ENCODE measurements around the gene OBI1.

OBI1 gene

GRCh38 chr13:78593652-78594455, 65.1 kb downstream of the OBI1 start:
- DNase-seq (ENCODE audit: low read depth) = no peak
- H3K4me3 ChIP-seq (ENCODE audit: low read length) = no peak overlapping the region
- no peak for TF ChIP-seq CTCF (conservative IDR thresholded peaks at IDR 0.05; ENCODE audit: low read depth, low read length)

- no peak overlapping the region for H3K4me3 ChIP-seq (ENCODE audit: low read length)
- DNase-seq (ENCODE audit: low read depth) = no peak
- TF ChIP-seq CTCF (conservative IDR thresholded peaks at IDR 0.05; ENCODE audit: low read depth, low read length) = no peak
Measured at GRCh38 chr13:78593129-78593528, 65.8 kb downstream of the OBI1 start.

- no peak for DNase-seq (ENCODE audit: low read depth)
- no peak overlapping the region for H3K4me3 ChIP-seq (ENCODE audit: low read length)
- TF ChIP-seq CTCF (conservative IDR thresholded peaks at IDR 0.05; ENCODE audit: low read depth, low read length) = no peak
Measured at GRCh38 chr13:78592584-78592983, 66.4 kb downstream of the OBI1 start.

- no peak for TF ChIP-seq CTCF (conservative IDR thresholded peaks at IDR 0.05; ENCODE audit: low read depth, low read length)
- no peak for DNase-seq (ENCODE audit: low read depth)
- no peak overlapping the region for H3K4me3 ChIP-seq (ENCODE audit: low read length)
Measured at GRCh38 chr13:78589206-78589605, 69.7 kb downstream of the OBI1 start.

- no peak for DNase-seq (ENCODE audit: low read depth)
Measured at GRCh38 chr13:78587395-78587794, 71.6 kb downstream of the OBI1 start.

GRCh38 chr13:78586706-78587105, 72.2 kb downstream of the OBI1 start:
- DNase-seq (ENCODE audit: low read depth) = no peak
- TF ChIP-seq CTCF (conservative IDR thresholded peaks at IDR 0.05; ENCODE audit: low read depth, low read length) = peak; percentile 61
- no peak overlapping the region for H3K4me3 ChIP-seq (ENCODE audit: low read length)

More at GRCh38 chr13:78587395-78587794, 71.6 kb downstream of the OBI1 start:
- H3K4me3 ChIP-seq (ENCODE audit: low read length) = no peak overlapping the region
- TF ChIP-seq CTCF (conservative IDR thresholded peaks at IDR 0.05; ENCODE audit: low read depth, low read length) = no peak

GRCh38 chr13:78576261-78576660, 82.7 kb downstream of the OBI1 start:
- no peak for TF ChIP-seq CTCF (conservative IDR thresholded peaks at IDR 0.05; ENCODE audit: low read depth, low read length)
- no peak for DNase-seq (ENCODE audit: low read depth)
- H3K4me3 ChIP-seq (ENCODE audit: low read length) = no peak overlapping the region

All from retinal pigment epithelial cell (primary cell).